ENCODE results near the gene CARS1. TPM values are rescaled to one million over a fixed set of nuclear protein-coding genes. Genes with fewer than 3 reads are reported as not detected.

CARS1 gene
- total RNA-seq, 1 donor: 17.8 TPM

GRCh38 chr11:3041699-3042441, 15.4 kb downstream of the CARS1 start:
- Histone ChIP-seq H3K4me1 (ENCODE audit: insufficient read depth, low read length) (peaks cover 15% of the 10 kb centered on the region), H3K4me3 (ENCODE audit: low read length) (no peak overlapping the region), H3K9me3 (ENCODE audit: low read depth, low read length) (no peaks in the 10 kb centered on the region), H3K27me3 (ENCODE audit: insufficient read depth, low read length) (no peaks in the 10 kb centered on the region)

GRCh38 chr11:3040881-3041280, 16.3 kb downstream of the CARS1 start:
- Histone ChIP-seq H3K4me3 (ENCODE audit: low read length) (no peak overlapping the region), H3K9me3 (ENCODE audit: low read depth, low read length) (no peaks in the 10 kb centered on the region), H3K4me1 (ENCODE audit: insufficient read depth, low read length) (peaks cover 25% of the 10 kb centered on the region), H3K27me3 (ENCODE audit: insufficient read depth, low read length) (no peaks in the 10 kb centered on the region)

GRCh38 chr11:3037945-3038271, 19.3 kb downstream of the CARS1 start:
- Histone ChIP-seq H3K4me1 (ENCODE audit: insufficient read depth, low read length) (peaks cover 33% of the 10 kb centered on the region), H3K4me3 (ENCODE audit: low read length) (no peak overlapping the region), H3K9me3 (ENCODE audit: low read depth, low read length) (no peaks in the 10 kb centered on the region), H3K27me3 (ENCODE audit: insufficient read depth, low read length) (no peaks in the 10 kb centered on the region)

- no peaks in the 10 kb centered on the region for H3K27me3 ChIP-seq (ENCODE audit: insufficient read depth, low read length)
- no peaks in the 10 kb centered on the region for H3K9me3 ChIP-seq (ENCODE audit: low read depth, low read length)
- H3K4me3 ChIP-seq (ENCODE audit: low read length): no peak overlapping the region
- peaks cover 33% of the 10 kb centered on the region for H3K4me1 ChIP-seq (ENCODE audit: insufficient read depth, low read length)
These were observed 19.9 kb downstream of the CARS1 start for GRCh38 chr11:3037040-3037944.

DNA sequence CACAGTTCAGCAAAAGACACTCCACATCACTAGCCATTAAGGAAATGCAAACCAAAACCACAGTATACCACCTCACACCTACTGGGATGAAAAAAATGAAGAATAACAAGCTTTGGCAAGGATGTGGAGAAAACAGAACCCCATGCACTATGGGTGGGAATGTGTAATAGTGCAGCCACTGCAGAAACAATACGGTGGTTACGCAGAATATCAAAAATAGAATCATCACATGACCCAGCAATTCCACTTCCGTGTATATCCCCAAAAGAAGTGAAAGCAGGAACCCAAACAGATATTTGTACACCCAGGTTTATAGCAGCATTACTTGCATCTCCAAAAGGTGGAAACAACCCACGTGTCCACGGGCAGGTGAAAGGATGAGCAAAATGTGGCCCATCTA, 20.8 kb downstream of the CARS1 start:
- Histone ChIP-seq H3K4me3 (ENCODE audit: low read length) (no peak overlapping the region), H3K9me3 (ENCODE audit: low read depth, low read length) (no peaks in the 10 kb centered on the region), H3K4me1 (ENCODE audit: insufficient read depth, low read length) (peaks cover 36% of the 10 kb centered on the region), H3K27me3 (ENCODE audit: insufficient read depth, low read length) (no peaks in the 10 kb centered on the region)

- Histone ChIP-seq H3K4me1 (ENCODE audit: insufficient read depth, low read length) (peaks cover 47% of the 10 kb centered on the region), H3K4me3 (ENCODE audit: low read length) (no peak overlapping the region), H3K27me3 (ENCODE audit: insufficient read depth, low read length) (no peaks in the 10 kb centered on the region), H3K9me3 (ENCODE audit: low read depth, low read length) (no peaks in the 10 kb centered on the region)
These were observed 21.9 kb downstream of the CARS1 start for GRCh38 chr11:3035333-3035732.

DNA sequence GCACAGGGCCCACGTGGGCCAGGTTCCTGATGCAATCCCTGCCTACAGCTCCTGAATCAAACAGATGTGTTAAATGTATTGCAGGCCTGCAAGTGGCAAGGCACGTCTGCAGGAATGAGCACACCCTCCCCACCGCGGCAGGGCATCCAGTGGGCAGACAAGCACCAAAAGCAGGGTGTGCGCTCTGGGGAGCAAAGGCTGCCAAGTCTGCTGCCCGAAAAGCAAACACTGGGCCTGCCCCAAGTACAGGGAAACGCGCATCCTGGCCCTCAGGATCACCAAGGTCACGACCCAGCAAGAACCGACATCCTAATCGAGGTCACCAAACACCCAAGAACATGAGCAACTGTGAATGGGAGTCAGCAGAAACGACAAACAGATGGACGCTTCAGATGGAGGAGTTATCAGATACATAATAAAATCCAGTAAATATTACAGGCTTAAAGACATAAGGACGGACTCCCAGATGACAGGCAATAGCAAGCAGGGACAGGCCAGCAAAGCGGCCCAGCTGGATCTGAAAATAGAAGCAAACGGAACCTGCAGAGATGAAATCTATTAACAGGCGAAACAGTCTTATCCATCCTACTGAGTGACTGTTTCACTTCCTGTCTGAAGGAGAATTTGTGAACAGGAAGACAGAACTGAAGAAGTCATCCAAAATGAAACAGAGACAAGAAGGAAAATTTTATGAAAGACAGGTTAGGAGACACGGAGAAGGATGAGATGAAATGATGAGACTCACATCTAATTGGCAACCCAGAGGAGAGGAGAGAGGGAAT, 26.7 kb downstream of the CARS1 start:
- Histone ChIP-seq H3K4me3 (ENCODE audit: low read length) (no peak overlapping the region), H3K27me3 (ENCODE audit: insufficient read depth, low read length) (no peaks in the 10 kb centered on the region), H3K4me1 (ENCODE audit: insufficient read depth, low read length) (peaks cover 25% of the 10 kb centered on the region), H3K9me3 (ENCODE audit: low read depth, low read length) (no peaks in the 10 kb centered on the region)

GRCh38 chr11:3028813-3029212, 28.4 kb downstream of the CARS1 start:
- H3K4me1 ChIP-seq (ENCODE audit: insufficient read depth, low read length): peaks cover 25% of the 10 kb centered on the region
- H3K4me3 ChIP-seq (ENCODE audit: low read length): no peak overlapping the region
- no peaks in the 10 kb centered on the region for H3K27me3 ChIP-seq (ENCODE audit: insufficient read depth, low read length)
- H3K9me3 ChIP-seq (ENCODE audit: low read depth, low read length): no peaks in the 10 kb centered on the region

DNA sequence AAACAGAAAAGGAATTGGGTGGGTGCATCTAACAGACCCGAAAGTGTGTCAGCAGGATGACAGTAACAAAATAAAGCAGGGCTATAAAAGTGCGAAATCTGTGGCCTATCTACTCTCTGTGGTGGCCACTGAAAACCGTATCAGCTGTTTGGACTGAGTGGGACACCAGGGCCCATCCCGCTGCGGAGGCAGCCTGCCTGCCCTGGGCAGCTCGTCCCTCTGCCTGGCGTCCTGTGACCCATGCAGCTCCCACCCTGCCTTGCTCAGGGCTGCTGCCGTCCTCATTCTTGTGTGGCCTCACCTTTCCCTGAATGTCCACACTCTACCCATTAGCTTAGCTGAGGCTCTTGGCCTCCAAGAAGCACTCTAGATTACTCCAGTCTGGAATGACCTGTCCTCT, 30.4 kb downstream of the CARS1 start:
- H3K4me3 ChIP-seq (ENCODE audit: low read length): no peak overlapping the region
- H3K27me3 ChIP-seq (ENCODE audit: insufficient read depth, low read length): no peaks in the 10 kb centered on the region
- peaks cover 45% of the 10 kb centered on the region for H3K4me1 ChIP-seq (ENCODE audit: insufficient read depth, low read length)
- H3K9me3 ChIP-seq (ENCODE audit: low read depth, low read length): no peaks in the 10 kb centered on the region

- no peak overlapping the region for H3K4me3 ChIP-seq (ENCODE audit: low read length)
- peaks cover 34% of the 10 kb centered on the region for H3K4me1 ChIP-seq (ENCODE audit: insufficient read depth, low read length)
- no peaks in the 10 kb centered on the region for H3K27me3 ChIP-seq (ENCODE audit: insufficient read depth, low read length)
- H3K9me3 ChIP-seq (ENCODE audit: low read depth, low read length): no peaks in the 10 kb centered on the region
These were observed 34.2 kb downstream of the CARS1 start for GRCh38 chr11:3022982-3023381.

DNA sequence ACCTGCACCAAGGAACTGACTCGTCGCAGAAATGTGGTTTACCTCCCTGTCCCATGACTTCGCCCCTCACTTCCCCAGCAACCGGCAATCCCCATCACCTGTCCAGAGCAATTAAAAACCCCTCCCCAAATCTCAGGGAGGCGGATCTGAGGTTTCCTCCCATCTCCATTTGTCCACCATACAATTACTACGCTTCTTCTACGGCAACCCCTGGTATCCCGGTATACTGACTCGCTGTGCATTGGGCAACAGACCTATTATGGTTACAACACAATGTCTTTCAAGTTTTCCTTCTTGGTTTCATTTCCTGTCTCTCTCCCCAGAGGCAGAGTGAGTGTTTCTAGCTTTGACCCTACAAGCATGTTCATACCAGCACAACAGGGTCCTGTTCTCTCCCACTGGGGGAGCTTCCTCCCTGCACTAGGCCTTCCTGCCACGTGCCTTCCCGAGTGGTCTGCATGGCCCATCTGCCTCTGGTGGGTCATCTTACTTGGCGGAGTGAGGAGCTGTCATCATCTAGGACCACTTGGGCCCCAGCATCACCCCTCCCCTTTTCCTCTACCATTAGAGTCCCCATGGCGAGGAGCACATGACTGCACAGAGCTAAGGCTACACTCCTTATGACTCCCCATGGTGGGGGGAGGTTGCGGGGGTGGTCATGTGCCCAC, 34.8 kb downstream of the CARS1 start:
- Histone ChIP-seq H3K4me1 (ENCODE audit: insufficient read depth, low read length) (peaks cover 34% of the 10 kb centered on the region), H3K4me3 (ENCODE audit: low read length) (no peak overlapping the region), H3K27me3 (ENCODE audit: insufficient read depth, low read length) (no peaks in the 10 kb centered on the region), H3K9me3 (ENCODE audit: low read depth, low read length) (no peaks in the 10 kb centered on the region)

- Histone ChIP-seq H3K9me3 (ENCODE audit: low read depth, low read length) (no peaks in the 10 kb centered on the region), H3K4me1 (ENCODE audit: insufficient read depth, low read length) (peaks cover 34% of the 10 kb centered on the region), H3K4me3 (ENCODE audit: low read length) (no peak overlapping the region), H3K27me3 (ENCODE audit: insufficient read depth, low read length) (no peaks in the 10 kb centered on the region)
These were observed 36.1 kb downstream of the CARS1 start for GRCh38 chr11:3021125-3021524.

DNA sequence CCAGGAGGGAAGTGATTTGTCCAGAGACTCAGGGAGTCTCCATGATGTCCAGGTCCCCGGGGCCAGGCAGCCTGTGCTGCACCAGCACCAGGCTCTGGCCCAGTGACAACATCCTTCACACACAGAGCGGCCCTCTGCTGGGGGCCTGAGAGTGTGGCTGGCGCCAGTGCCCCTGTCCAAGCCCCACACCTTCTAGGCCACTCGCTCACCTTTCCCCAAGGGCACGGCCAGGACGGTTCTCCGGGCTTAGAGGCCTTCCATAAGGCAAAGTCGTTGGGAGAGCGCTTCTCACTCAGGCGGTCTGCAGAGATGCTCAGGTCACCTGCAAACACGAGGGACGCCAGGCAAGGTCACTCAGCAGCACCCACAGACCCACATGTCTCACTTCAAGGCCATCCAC, 37.2 kb downstream of the CARS1 start:
- peaks cover 44% of the 10 kb centered on the region for H3K4me1 ChIP-seq (ENCODE audit: insufficient read depth, low read length)

DNA sequence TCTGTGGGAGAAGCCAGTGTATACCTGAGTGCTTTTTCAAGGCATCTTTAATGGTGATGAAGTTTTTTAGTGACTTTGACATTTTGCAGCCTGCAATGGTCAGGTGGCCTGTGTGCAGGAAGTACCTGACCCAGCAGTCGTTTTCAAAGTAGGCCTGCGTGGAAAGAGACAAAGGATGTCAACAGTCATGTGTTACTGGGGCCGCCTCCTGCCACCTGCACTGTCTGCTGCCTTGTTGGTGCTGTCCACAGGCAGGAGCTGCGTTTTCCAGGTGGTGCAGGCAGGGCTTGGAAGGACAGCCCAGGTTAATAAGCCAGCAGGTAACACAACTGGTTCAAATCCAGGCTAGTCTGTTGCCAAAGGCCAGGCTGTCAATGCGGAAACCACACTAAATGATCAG, 38.6 kb downstream of the CARS1 start:
- no peaks in the 10 kb centered on the region for H3K27me3 ChIP-seq (ENCODE audit: insufficient read depth, low read length)
- peaks cover 48% of the 10 kb centered on the region for H3K4me1 ChIP-seq (ENCODE audit: insufficient read depth, low read length)
- H3K4me3 ChIP-seq (ENCODE audit: low read length): no peak overlapping the region
- no peaks in the 10 kb centered on the region for H3K9me3 ChIP-seq (ENCODE audit: low read depth, low read length)

More for the DNA sequence above, 37.2 kb downstream of the CARS1 start:
- no peak overlapping the region for H3K4me3 ChIP-seq (ENCODE audit: low read length)
- H3K9me3 ChIP-seq (ENCODE audit: low read depth, low read length): no peaks in the 10 kb centered on the region
- no peaks in the 10 kb centered on the region for H3K27me3 ChIP-seq (ENCODE audit: insufficient read depth, low read length)

- H3K9me3 ChIP-seq (ENCODE audit: low read depth, low read length): no peaks in the 10 kb centered on the region
- no peaks in the 10 kb centered on the region for H3K27me3 ChIP-seq (ENCODE audit: insufficient read depth, low read length)
- peaks cover 34% of the 10 kb centered on the region for H3K4me1 ChIP-seq (ENCODE audit: insufficient read depth, low read length)
- H3K4me3 ChIP-seq (ENCODE audit: low read length): no peak overlapping the region
These were observed 40.4 kb downstream of the CARS1 start for GRCh38 chr11:3016861-3017260.

Measured in mononuclear cell (primary cell).